Stimulated activated CD8-positive, alpha-beta memory T cell treated with anti-CD3 and anti-CD28 coated beads, Interleukin-12 subunit alpha, Interleukin-12 subunit beta, amount 100 ng/mL, for 24 hours (primary cell): ENCODE data around the gene NR2C1.
"Not testable (repeated sequence)": the region's sequence is repeated elsewhere in the genome, so short reads cannot be mapped to it uniquely, and the experiment has no call there.

ENCODE experiments used
- DNase-seq: peaks from one replicate; pipeline ENCODE4 v3.0.0-alpha.2; 2020; ENCODE audit errors: extremely low read depth

The NR2C1 gene

GRCh38 chr12:95072900-95073697 is at the start of gene NR2C1:
TSS of gene NR2C1 (minus strand) at chr12:95073618. CDS start at chr12:95067384, 6,234 bp downstream.
- peak; percentile 88 for DNase-seq

- DNase-seq = no peak
Observed at GRCh38 chr12:95118788-95119179, 45.4 kb upstream of the NR2C1 start.

- DNase-seq = no peak
Observed at GRCh38 chr12:95118138-95118787, 44.8 kb upstream of the NR2C1 start.

GRCh38 chr12:95117178-95117599 is 43.8 kb upstream of the NR2C1 start:
- DNase-seq = peak; percentile 27

GRCh38 chr12:95116773-95117172 is 43.4 kb upstream of the NR2C1 start:
- no peak for DNase-seq

- DNase-seq = no peak
Observed at GRCh38 chr12:95116341-95116740, 42.9 kb upstream of the NR2C1 start.

- no peak for DNase-seq
Observed at GRCh38 chr12:95115641-95116040, 42.2 kb upstream of the NR2C1 start.

GRCh38 chr12:95114766-95115405 is 41.5 kb upstream of the NR2C1 start:
- DNase-seq = no peak

- DNase-seq = no peak
Observed at GRCh38 chr12:95107362-95107761, 33.9 kb upstream of the NR2C1 start.

- DNase-seq = no peak
Observed at GRCh38 chr12:95105540-95105939, 32.1 kb upstream of the NR2C1 start.

- DNase-seq = no peak
Observed at GRCh38 chr12:95104919-95105452, 31.6 kb upstream of the NR2C1 start.

- DNase-seq = no peak
Observed at GRCh38 chr12:95102916-95103671, 29.7 kb upstream of the NR2C1 start.

- DNase-seq = not testable (repeated sequence)
Observed at GRCh38 chr12:95101957-95102356, 28.5 kb upstream of the NR2C1 start.

GRCh38 chr12:95100264-95101190 is 27.1 kb upstream of the NR2C1 start:
- DNase-seq = no peak

GRCh38 chr12:95099270-95099790 is 25.9 kb upstream of the NR2C1 start:
- no peak for DNase-seq

GRCh38 chr12:95096852-95097251 is 23.4 kb upstream of the NR2C1 start:
- DNase-seq = no peak

- DNase-seq = no peak
Observed at GRCh38 chr12:95096378-95096777, 23.0 kb upstream of the NR2C1 start.

GRCh38 chr12:95095866-95096265 is 22.4 kb upstream of the NR2C1 start:
- not testable (repeated sequence) for DNase-seq

- DNase-seq = no peak
Observed at GRCh38 chr12:95089462-95089861, 16.0 kb upstream of the NR2C1 start.

- no peak for DNase-seq
Observed at GRCh38 chr12:95088379-95088778, 15.0 kb upstream of the NR2C1 start.
